ENCODE measurements around the gene INO80.

DNA sequence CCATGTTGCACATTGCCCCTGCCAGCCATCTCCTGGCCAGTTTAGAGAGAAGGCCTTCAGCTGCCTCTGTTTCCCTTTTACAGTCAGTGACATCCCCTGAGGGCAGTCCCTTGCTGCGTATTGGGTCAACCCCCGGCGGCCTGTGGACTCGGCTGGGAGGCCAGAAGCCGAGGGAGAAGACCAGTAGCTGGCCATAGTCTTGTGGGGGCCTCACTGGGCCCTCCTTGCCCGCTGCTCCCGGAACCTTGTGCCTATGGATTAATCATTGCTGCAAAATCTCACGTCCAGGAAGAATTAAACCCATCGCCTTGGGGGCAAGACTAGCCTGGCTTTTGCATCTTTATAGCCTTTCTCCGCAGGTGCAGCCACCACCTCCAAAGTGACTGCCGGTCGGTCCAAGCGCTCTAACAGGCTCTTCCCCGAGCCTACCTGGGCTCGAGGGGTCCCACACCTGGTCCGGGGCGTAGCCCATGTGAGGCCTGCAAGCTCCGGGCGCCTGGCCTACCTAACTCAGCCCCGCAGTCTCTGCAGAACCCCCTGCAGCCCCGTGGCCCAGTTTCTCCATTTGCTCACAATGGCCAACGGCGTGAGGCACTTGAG is 163.7 kb downstream of the INO80 start:
- TF ChIP-seq, protein P1, sequence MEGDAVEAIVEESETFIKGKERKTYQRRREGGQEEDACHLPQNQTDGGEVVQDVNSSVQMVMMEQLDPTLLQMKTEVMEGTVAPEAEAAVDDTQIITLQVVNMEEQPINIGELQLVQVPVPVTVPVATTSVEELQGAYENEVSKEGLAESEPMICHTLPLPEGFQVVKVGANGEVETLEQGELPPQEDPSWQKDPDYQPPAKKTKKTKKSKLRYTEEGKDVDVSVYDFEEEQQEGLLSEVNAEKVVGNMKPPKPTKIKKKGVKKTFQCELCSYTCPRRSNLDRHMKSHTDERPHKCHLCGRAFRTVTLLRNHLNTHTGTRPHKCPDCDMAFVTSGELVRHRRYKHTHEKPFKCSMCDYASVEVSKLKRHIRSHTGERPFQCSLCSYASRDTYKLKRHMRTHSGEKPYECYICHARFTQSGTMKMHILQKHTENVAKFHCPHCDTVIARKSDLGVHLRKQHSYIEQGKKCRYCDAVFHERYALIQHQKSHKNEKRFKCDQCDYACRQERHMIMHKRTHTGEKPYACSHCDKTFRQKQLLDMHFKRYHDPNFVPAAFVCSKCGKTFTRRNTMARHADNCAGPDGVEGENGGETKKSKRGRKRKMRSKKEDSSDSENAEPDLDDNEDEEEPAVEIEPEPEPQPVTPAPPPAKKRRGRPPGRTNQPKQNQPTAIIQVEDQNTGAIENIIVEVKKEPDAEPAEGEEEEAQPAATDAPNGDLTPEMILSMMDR (IDR thresholded peaks at IDR 0.05) = no peak
- TF ChIP-seq POLR2A (IDR thresholded peaks at IDR 0.05) = no peak
